DMS53 (cell line): ENCODE measurements around the gene HOMER1.
"Not testable (repeated sequence)": the region's sequence is repeated elsewhere in the genome, so short reads cannot be mapped to it uniquely, and the experiment has no call there.

Experiments used
- DNase-seq: peaks from one replicate; lab custom pipeline; 2025; lab: John Stamatoyannopoulos, UW

Gene HOMER1

GRCh38 chr5:79418276-79418675, 95.7 kb downstream of the HOMER1 start:
- no peak for DNase-seq

DNA sequence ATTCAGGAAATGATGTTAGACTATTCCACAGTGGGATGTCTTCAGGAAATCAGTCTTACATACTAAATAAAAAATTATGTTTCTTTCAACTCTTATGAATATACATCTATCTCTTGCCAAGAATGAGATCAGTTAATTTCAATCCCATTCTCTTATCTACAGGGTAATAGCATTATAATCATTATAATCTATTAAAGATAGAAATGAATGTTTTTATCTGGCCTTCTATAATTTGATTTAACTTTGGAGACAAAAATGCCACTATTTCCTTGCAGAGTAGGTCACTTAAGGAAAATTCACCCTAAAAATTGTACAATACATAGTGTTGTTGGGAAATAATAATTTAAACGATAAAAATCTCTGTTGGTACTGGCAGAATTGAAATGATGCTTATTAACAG, 96.4 kb downstream of the HOMER1 start:
- DNase-seq: no peak

GRCh38 chr5:79416499-79416898, 97.4 kb downstream of the HOMER1 start:
- DNase-seq: no peak

- no peak for DNase-seq
These were observed 100.8 kb downstream of the HOMER1 start for GRCh38 chr5:79413112-79413511.

- no peak for DNase-seq
These were observed 105.9 kb downstream of the HOMER1 start for GRCh38 chr5:79408028-79408427.

DNA sequence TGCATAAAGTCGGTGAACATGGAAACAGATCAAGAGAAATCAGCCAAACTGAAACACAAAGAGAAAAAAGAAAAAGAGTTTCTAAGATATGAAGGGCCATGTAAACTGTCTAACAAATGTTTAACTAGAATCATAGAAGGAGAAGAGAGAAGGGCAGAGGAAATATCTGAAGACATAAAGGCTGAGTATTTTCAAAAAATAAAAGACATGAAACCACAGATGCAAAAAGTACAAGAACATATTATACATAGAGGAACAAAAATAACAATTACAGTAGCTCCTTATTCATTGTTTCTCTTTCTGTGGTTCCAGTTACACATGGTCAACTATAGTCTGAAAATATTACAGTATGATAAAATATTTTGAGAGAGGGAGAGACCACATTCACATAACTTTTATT, 106.3 kb downstream of the HOMER1 start:
- DNase-seq: no peak

- DNase-seq: no peak
These were observed 112.7 kb downstream of the HOMER1 start for GRCh38 chr5:79401216-79401615.

- no peak for DNase-seq
These were observed 114.9 kb downstream of the HOMER1 start for GRCh38 chr5:79399046-79399445.

DNA sequence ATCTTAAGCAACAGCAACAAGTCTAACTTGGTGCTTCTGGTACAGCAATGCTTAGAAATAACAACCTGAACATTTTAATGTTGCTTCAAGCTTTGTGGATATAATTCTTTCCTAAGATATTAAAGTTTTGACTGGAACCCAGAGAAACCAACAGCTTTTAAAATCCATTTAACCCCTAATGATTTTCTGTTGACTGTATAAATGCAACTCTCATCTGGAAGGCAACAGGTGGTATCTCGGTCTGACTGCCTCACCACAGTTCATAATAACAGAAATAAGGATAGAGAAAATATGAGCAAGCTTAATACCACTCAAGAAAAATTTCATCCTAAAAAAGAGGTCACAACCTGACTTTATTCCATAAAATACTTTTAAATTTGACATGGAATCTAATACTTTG, 116.9 kb downstream of the HOMER1 start:
- no peak for DNase-seq

GRCh38 chr5:79396265-79396664, 117.7 kb downstream of the HOMER1 start:
- no peak for DNase-seq

DNA sequence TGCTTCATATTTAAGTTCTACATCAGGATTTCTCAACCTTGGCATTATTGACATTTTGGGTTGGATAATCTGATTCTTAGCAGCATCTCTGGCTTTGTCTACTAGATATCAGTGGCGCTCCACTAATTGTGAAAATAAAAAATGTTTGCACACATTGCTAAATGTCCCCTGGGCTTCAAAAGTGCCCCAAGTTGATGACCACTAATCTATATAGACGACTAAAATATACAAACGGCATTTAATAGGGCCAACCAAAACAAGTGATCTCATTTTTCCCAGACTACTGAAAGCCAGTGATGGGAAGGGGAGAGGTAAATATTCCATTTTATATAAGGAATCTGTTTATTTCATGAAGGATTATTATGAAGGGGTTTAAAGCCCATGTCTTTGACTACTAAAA, 118.6 kb downstream of the HOMER1 start:
- no peak for DNase-seq

DNA sequence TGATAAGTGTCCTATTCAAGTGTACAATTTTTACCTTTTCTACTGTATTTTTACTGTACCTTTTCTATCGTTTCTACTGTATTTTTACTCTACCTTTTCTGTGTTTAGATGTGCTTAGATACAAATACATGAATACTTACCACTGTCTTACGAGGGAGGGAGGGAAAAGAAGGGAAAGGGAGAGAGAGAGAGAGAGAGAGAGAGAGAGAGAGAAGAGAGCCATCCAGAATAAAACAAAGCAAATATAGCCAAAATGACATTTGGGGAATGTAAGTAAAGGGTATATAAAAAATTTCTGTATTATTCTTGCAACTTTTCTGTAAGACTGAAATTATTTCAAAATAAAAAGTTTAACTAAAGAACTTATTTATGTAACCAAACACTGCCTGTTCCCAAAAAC, 121.2 kb downstream of the HOMER1 start:
- no peak for DNase-seq

- DNase-seq: no peak
These were observed 127.3 kb downstream of the HOMER1 start for GRCh38 chr5:79386679-79387078.

DNA sequence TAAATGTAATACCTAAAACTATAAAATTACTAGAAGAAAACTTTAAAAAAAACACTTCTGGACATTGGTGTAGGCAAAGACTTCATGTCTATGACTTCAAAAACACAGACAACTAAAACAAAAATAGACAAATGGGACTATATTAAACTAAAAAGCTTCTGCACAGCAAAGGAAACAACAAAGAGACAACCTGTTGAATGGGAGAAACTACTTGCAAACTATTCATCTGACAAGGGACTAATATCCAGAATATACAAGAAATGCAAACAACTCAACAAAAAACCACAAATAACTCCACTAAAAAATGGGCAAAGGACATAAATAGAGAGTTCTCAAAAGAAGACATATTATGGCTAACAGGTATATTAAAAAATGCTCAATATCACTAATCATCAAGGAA, 128.8 kb downstream of the HOMER1 start:
- DNase-seq: not testable (repeated sequence)

DNA sequence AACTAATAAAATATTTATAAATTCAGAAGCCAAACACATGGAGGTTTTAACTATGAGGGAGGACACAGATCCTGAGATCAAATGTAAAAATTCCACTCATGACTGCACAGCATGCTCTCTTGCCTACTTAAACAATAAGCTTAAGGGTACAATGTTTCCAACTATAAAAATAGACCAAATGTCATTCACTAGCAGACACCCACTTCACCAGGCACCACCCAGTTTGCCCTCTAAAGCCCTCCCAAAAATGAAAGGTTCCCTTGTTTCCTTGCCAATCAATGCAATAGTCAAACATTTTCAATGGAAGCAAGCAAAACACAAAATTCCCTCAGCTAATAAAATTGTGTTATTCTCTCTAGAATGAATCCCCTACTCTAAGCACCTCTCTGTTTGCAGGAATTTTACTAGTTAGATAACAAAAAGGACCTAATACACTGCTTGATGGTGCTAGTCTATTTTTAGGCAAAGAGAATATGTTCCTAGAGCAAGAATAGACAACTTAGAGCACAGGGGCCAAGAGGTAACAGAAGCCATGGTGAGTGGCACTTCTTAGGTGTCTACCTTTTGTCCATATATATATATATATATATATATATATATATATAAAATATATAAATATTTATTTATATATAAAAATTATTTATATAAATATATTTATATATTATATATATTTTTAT, 135.3 kb downstream of the HOMER1 start:
- no peak for DNase-seq

DNA sequence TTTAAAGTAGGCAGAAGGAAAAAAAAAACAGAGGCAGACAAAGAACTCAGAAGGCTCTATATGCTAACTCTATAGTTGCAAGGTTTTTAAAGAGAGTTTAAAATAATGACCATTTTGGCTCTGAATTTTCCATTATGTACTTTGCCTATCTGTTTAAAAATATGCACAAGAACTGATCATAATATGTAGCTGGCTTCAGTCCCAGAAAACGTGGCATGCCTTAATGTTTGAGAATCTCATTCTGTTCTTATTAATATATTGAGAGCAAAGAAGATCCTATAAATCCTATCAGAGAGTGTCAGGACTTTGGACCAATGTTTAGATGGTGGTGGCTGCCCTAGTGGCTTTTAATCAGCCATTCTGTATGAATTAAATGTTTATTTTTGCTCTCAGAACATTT, 156.5 kb downstream of the HOMER1 start:
- no peak for DNase-seq

- DNase-seq: no peak
These were observed 164.1 kb downstream of the HOMER1 start for GRCh38 chr5:79349881-79350280.

DNA sequence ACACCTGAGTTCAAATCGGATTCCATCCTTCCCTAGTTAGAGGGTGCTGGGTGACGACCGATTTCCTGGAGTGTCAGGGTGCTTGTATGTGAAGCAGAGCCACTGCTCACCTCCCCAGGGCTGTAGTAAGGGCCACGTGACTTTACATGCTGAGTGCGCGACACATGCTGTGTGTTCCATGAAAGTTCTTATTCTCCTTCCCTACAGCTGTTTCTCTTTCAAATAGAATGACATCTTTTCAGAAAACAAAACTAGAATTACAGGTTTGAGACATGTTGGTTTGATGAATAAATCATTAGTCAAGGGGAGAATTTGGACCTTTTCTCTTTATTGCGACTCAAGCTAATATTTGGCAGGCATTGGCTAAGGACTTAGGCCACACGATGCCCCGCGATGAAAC, 164.9 kb downstream of the HOMER1 start:
- peak; percentile 7 for DNase-seq

DNA sequence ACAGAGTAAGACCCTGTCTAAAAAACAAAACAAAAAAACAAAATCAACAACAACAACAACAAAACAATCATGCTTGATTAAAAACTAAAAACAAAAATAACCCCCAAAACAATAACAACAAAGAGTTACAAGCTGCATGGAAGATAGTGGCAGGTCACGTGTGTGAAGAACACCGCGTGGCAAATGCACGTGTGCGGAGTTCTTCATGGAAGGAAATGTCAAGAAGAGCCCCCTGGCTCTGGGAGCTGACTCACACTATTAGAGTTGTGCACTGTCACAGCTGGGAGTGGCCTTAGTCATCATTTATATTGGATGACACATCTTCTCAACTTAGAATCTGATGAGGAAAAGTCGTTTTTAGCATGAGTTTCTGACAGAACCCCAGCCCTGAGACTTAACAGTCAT, 167.5 kb downstream of the HOMER1 start:
- peak; percentile 20 for DNase-seq

- no peak for DNase-seq
These were observed 179.9 kb downstream of the HOMER1 start for GRCh38 chr5:79333852-79334557.

- no peak for DNase-seq
These were observed 183.9 kb downstream of the HOMER1 start for GRCh38 chr5:79330071-79330470.

GRCh38 chr5:79329453-79329852, 184.5 kb downstream of the HOMER1 start:
- DNase-seq: no peak
